Urinary bladder (tissue), 4 donors: ENCODE results near the gene ZNF185. TPM values are rescaled to one million over a fixed set of nuclear protein-coding genes. Genes with fewer than 3 reads are reported as not detected.

Experiments
- DNase-seq: peaks from one replicate; pipeline ENCODE4 v3.0.0-alpha.2; 2015; ENCODE audit errors: extremely low spot score
- H3K27ac ChIP-seq: one replicate; pipeline ENCODE4 v1.5.1; 2013; ENCODE audit warnings: low read depth, mild to moderate bottlenecking, moderate library complexity
- H3K36me3 ChIP-seq: one replicate; pipeline ENCODE4 v1.6.1; 2013; ENCODE audit warnings: mild to moderate bottlenecking, moderate library complexity; ENCODE audit not compliant: insufficient read depth
- H3K4me1 ChIP-seq: one replicate; pipeline ENCODE4 v1.6.1; 2013; ENCODE audit warnings: mild to moderate bottlenecking, moderate library complexity; ENCODE audit not compliant: insufficient read depth
- H3K4me3 ChIP-seq: one replicate; pipeline ENCODE4 v1.5.1; 2013; ENCODE audit warnings: low read depth, low read length
- WGBS: extraction: QIAGEN DNeasy Blood & Tissue Kit; methylation state at CpG from one replicate; pipeline ENCODE4 v1.1.7; 2013; 5-methylcytosine and 5-hydroxymethylcytosine counted together
- polyA plus RNA-seq: library from polyadenylated mRNA; stranded (reverse); fragments of 200-250 nt; gene quantifications from one replicate; pipeline ENCODE4 v1.2.3, GENCODE V29; 2013
- total RNA-seq: library from RNA; depleted of rRNA; stranded (reverse); fragments of >200 nt; gene quantifications from one replicate; pipeline ENCODE4 v1.2.3, GENCODE V29; 2014
- donor health status: healthy with polysubstance abuse.
- donor health status: healthy.

The ZNF185 gene
- total and polyA plus RNA-seq, 2 donors: 5.3 to 9.7 TPM

- H3K4me3 ChIP-seq: no peak overlapping the region
- DNase-seq: no peak
- H3K4me1 ChIP-seq: no peaks in the 10 kb centered on the region
- no peaks in the 10 kb centered on the region for H3K36me3 ChIP-seq
- WGBS: 96% methylated on average over 2 of the region's 2 CpGs
- no peak overlapping the region for H3K27ac ChIP-seq
These were observed 16.6 kb upstream of the ZNF185 start for GRCh38 chrX:152881289-152881688.

- no peak overlapping the region for H3K27ac ChIP-seq
- H3K4me1 ChIP-seq: no peaks in the 10 kb centered on the region
- WGBS: 67% methylated on average over 6 of the region's 6 CpGs
- no peak overlapping the region for H3K4me3 ChIP-seq
- DNase-seq: no peak
- no peaks in the 10 kb centered on the region for H3K36me3 ChIP-seq
These were observed 13.7 kb upstream of the ZNF185 start for GRCh38 chrX:152884171-152884570.

GRCh38 chrX:152886716-152887115, 11.2 kb upstream of the ZNF185 start:
- no peaks in the 10 kb centered on the region for H3K36me3 ChIP-seq
- no peak overlapping the region for H3K27ac ChIP-seq
- H3K4me3 ChIP-seq: no peak overlapping the region
- DNase-seq: no peak
- H3K4me1 ChIP-seq: no peaks in the 10 kb centered on the region
- WGBS: 43% methylated on average over 3 of the region's 3 CpGs

DNA sequence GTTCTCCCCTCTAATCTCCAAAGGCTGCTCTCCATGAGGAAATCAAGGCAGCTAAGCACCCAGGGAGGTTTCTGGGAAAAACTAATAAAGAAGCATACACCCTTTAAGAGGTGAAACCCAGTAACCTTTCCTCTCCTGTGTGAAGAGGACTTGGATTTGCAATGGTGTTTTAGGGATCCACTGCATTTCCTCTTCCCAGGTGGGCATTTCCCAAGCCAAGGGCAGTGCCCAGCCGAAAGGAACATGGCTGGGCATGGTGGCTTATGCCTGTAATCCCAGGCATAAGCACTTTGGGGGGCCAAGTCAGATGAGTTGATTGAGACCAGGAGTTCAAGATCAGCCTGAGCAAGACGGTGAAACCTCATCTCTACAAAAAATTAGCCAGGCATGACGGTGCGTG, 5.4 kb upstream of the ZNF185 start:
- Histone ChIP-seq H3K27ac (no peak overlapping the region), H3K4me3 (no peak overlapping the region), H3K36me3 (no peaks in the 10 kb centered on the region), H3K4me1 (no peaks in the 10 kb centered on the region)
- DNase-seq: no peak
- WGBS: 85% methylated on average over 4 of the region's 4 CpGs

DNA sequence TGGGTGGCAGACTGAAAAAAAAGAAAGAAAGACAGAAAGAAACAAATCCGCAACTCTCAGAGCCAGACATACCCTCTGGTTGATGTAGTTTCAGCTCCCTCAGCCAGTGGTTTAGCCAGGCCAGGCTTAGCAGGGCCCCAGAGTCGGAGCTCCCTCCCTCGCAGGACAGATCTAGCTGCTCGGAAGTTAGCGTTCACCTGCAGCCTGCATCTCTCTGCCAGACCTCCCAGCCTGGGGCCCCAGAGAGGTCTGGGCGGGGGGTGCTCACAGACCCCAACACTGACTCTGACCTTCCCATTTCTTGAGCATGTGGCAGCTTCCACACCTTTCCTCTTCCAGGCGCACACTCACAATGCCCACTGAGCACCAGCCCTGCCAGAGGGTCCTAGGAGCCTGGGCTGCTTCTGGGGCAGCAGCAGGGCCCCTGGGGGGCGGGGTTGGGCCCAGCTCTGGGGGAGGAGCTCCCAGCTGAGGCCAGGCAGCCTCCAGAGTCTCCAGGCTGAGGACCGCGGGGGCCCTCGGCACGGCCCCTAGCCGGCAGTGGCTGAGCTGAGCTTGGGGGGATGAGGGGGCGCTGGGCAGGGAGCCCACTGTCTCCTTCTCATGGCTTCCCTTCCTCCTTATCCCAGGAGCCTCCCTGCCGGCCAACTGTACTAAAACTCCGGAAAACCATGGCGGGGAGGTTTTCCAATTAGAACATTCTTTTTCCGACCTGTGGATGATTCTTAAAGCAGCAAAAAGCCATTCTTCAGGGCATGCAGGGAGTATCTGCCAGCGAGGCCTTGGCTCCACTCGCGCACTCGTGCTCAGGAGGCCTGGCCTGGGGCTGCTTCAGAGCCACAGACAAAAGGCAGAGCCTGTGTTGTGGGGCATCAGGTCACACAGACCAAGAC, 4.6 kb upstream of the ZNF185 start:
- H3K27ac ChIP-seq: no peak overlapping the region
- no peak overlapping the region for H3K4me3 ChIP-seq
- DNase-seq: no peak
- 54% methylated on average over 22 of the region's 22 CpGs for WGBS
- no peaks in the 10 kb centered on the region for H3K4me1 ChIP-seq
- no peaks in the 10 kb centered on the region for H3K36me3 ChIP-seq

GRCh38 chrX:152893980-152894610, 3.8 kb upstream of the ZNF185 start:
- WGBS: 83% methylated on average over 9 of the region's 9 CpGs
- no peaks in the 10 kb centered on the region for H3K4me1 ChIP-seq
- no peak overlapping the region for H3K27ac ChIP-seq
- no peaks in the 10 kb centered on the region for H3K36me3 ChIP-seq
- H3K4me3 ChIP-seq: no peak overlapping the region
- no peak for DNase-seq

GRCh38 chrX:152895121-152895520, 2.7 kb upstream of the ZNF185 start:
- DNase-seq: no peak
- no peaks in the 10 kb centered on the region for H3K4me1 ChIP-seq
- no peaks in the 10 kb centered on the region for H3K36me3 ChIP-seq
- H3K4me3 ChIP-seq: no peak overlapping the region
- 83% methylated on average over 3 of the region's 3 CpGs for WGBS
- peak overlapping the region; percentile 73 for H3K27ac ChIP-seq

GRCh38 chrX:152895724-152896420, 2.0 kb upstream of the ZNF185 start:
- no peaks in the 10 kb centered on the region for H3K4me1 ChIP-seq
- no peak overlapping the region for H3K27ac ChIP-seq
- no peak for DNase-seq
- H3K36me3 ChIP-seq: no peaks in the 10 kb centered on the region
- no peak overlapping the region for H3K4me3 ChIP-seq
- 72% methylated on average over 8 of the region's 8 CpGs for WGBS

DNA sequence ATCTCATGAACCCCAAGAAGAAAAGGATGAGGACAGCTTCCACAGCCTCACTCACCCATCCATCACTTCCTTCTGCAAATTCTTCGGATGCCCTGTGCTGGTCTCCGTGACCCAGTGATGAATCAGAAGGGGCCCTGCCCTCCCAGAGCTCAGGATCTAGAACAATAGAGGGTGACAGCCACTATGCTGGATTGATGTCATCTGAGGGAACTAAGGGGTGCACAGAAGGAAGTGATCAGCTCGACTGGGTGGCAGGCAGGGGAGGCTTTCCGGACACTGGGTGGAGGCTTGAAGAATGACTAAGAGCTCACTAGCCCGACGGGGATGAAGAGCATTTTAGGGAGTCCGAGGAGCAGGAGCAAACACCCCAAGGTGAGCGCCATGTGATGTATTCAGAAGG, 1.4 kb upstream of the ZNF185 start:
- no peak overlapping the region for H3K27ac ChIP-seq
- WGBS: 84% methylated on average over 8 of the region's 8 CpGs
- H3K36me3 ChIP-seq: no peaks in the 10 kb centered on the region
- DNase-seq: no peak
- H3K4me3 ChIP-seq: no peak overlapping the region
- H3K4me1 ChIP-seq: no peaks in the 10 kb centered on the region

GRCh38 chrX:152898442-152898841, 575 bp downstream of the ZNF185 start:
- Histone ChIP-seq H3K4me1 (no peaks in the 10 kb centered on the region), H3K36me3 (no peaks in the 10 kb centered on the region), H3K27ac (no peak overlapping the region), H3K4me3 (peak overlapping the region; percentile 33)
- 69% methylated on average over 10 of the region's 10 CpGs for WGBS
- DNase-seq: no peak

DNA sequence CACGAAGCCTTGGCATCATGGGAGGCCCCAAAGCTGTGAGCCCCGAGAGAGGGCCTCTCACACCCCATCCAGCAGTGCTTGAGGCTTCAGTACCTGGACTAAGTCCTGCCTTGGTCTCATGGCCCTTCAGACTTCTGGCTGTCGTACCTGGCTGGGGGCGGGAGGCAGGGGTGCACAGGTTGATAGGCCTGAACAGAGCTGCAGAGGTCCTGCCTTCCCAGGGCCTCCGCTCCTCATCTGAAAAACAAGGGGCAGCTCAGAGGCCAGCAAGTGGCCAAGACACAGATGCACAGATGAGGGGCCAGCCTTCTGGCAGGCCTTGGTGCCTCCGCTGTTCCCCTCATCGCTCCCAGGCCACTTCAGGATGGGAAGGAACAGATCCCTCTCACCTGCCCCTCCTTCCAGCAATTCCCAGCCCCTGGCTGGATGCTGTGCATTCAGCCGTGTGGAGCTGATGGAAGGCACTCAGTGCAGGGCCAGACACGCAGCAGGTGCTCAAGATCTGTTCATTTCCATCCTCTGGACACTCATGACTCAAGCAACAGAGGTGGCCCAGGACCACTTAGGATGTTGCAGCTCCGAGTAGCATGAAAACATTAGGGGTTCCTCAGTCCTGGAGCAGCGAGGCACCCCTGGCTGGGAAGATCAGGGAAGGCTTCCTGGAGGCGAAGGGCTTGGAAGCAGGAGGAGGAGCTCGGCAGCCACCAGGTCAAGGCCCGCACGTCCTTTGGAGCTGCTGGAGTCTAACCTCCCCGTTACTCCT, 1.4 kb downstream of the ZNF185 start:
- no peaks in the 10 kb centered on the region for H3K36me3 ChIP-seq
- no peaks in the 10 kb centered on the region for H3K4me1 ChIP-seq
- no peak overlapping the region for H3K4me3 ChIP-seq
- no peak for DNase-seq
- 93% methylated on average over 16 of the region's 16 CpGs for WGBS
- H3K27ac ChIP-seq: no peak overlapping the region

DNA sequence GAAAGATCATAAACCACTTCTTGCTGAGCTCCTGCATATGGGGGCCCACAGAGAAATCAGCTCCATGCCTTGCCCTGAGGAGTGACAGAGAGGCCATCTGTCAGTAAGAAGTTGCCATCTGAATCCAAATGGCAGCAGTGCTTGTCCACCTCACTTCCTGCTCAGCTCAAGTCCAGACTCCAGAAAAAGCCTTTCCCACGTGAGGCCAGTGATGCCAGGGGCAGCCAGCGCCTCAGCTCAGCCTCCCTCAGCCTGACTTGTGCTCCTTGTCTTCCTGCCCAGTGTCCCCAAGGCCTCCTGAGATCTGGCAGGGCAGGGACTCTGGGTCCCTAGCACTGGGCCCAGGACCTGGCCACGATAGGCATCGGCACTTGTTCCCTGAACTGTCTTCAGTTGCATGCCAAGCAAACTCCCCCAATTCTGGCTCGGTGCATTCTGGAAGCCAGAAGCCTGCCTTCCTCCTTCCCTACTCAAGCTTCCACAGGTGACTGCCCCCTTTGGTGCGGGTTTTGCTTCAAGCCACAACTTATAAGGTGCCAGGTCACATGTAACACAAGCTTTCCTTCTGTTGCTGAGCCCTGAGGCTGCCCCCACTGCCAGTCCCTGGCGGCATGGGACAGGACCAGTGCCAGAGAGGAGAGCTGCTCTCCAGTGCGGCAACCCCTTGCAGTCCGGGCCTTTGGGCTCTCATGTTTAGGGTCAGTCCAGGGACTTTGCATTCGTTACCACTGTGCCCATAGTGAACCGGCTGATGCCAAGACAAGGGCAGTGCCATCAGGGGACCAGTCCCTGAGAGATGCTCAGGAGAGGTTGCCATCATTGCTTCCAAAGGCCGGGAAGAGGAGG, 2.2 kb downstream of the ZNF185 start:
- no peak overlapping the region for H3K4me3 ChIP-seq
- H3K27ac ChIP-seq: no peak overlapping the region

More for the DNA sequence above, 2.2 kb downstream of the ZNF185 start:
- DNase-seq: no peak
- H3K36me3 ChIP-seq: no peaks in the 10 kb centered on the region
- 94% methylated on average over 12 of the region's 12 CpGs for WGBS
- no peaks in the 10 kb centered on the region for H3K4me1 ChIP-seq
